NT2/D1 (cell line): Measurements from ENCODE around the gene NRDE2.

Experiments
- SUZ12 ChIP-seq: IDR thresholded peaks from 2 replicates; pipeline ENCODE4 v1.6.1; 2011; ENCODE audit not compliant: insufficient read length, insufficient read depth; ENCODE audit errors: extremely low read depth
- ZNF274 ChIP-seq: IDR thresholded peaks from 2 replicates; pipeline ENCODE4 v1.6.1; 2011; ENCODE audit warnings: mild to moderate bottlenecking, low read depth, low read length

GRCh38 chr14:90319634-90320541, 11.9 kb downstream of the NRDE2 start:
- TF ChIP-seq ZNF274, result no peak
- TF ChIP-seq SUZ12, result no peak
